Transverse colon (tissue), 4 donors: ENCODE measurements around the gene RPS19BP1. TPM values are rescaled to one million over a fixed set of nuclear protein-coding genes. Genes with fewer than 3 reads are reported as not detected.

ENCODE experiments used
- DNase-seq: peaks from one replicate; pipeline ENCODE4 v3.0.0-alpha.2; 2019
- H3K27ac ChIP-seq, 4 donors: fragments of 200-600 bp; sonication (generic); 2 replicates each; pipeline ENCODE4 v1.5.1; 2016 to 2018; ENCODE audit warnings: inconsistent platforms in 4 of 4
- H3K27me3 ChIP-seq: fragments of 200-600 bp; sonication (generic); 2 replicates; pipeline ENCODE4 v1.5.1; 2017; ENCODE audit warnings: inconsistent platforms
- H3K36me3 ChIP-seq, 4 donors: fragments of 200-600 bp; sonication (generic); 2 replicates each; pipeline ENCODE4 v1.5.1; 2017 to 2019; ENCODE audit warnings: inconsistent platforms in 4 of 4
- H3K4me1 ChIP-seq, 4 donors: fragments of 200-600 bp; sonication (generic); 2 replicates each; pipeline ENCODE4 v1.5.1; 2017 to 2020; ENCODE audit warnings: inconsistent platforms in 4 of 4
- H3K4me3 ChIP-seq, 4 donors: fragments of 200-600 bp; sonication (generic); 1 replicate in 1 of 4; 2 replicates in 3 of 4; pipeline versions ENCODE4 v1.5.1 to v1.6.1; 2017 to 2019; ENCODE audit warnings: inconsistent platforms in 4 of 4
- H3K9me3 ChIP-seq, 2 donors: fragments of 200-600 bp; sonication (generic); 2 replicates each; pipeline ENCODE4 v1.5.1; 2017 to 2019; ENCODE audit warnings: inconsistent platforms in 2 of 2
- EP300 ChIP-seq: sonication (generic); formaldehyde crosslinking; IDR thresholded peaks from one replicate; pipeline ENCODE4 v1.6.1; 2017; ENCODE audit warnings: antibody characterized with exemption, low read depth
- POLR2A ChIP-seq: fragments of 450-650 bp; IDR thresholded peaks from one replicate; pipeline ENCODE4 v1.6.1; 2016; ENCODE audit warnings: antibody characterized with exemption, mild to moderate bottlenecking, moderate library complexity
- POLR2AphosphoS5 ChIP-seq, 3 donors: sonication (generic); formaldehyde crosslinking; IDR thresholded peaks; one replicate each; pipeline ENCODE4 v1.6.1; 2016; ENCODE audit warnings: antibody characterized with exemption in 3 of 3
- WGBS, 2 donors: methylation state at CpG; one replicate each; pipeline ENCODE4 v1.1.5; 2018; ENCODE audit warnings: low coverage in 1 of 2; 5-methylcytosine and 5-hydroxymethylcytosine counted together
- in situ Hi-C, 4 donors: fragments of 200-750 bp; cut with MboI; loops; one replicate each; pipeline versions ENCODE4 v1.15.0 to v1.15.1; 2017; ENCODE audit warnings: low sequenced_read_pairs in 3 of 4, low pct_ligation_motif_present in 1 of 4, low pct_unique_long_range_greater_than_20kb in 1 of 4
- intact Hi-C: fragments of 100-400 bp; cut with DNase I; formaldehyde crosslinking; loops from one replicate; pipeline ENCODE4 v1.15.1; 2023; ENCODE audit warnings: low total_unique reads
- total RNA-seq, 4 donors: library from RNA; depleted of rRNA; stranded (reverse); fragments of >200 nt; gene quantifications; one replicate each; pipeline ENCODE4 v1.1.0, GENCODE V29; 2016
- TF ChIP-seq, protein P1 (sequence below), 5 experiments: fragments of 200-600 bp in 3 of 5; fragments of 450-650 bp in 2 of 5; sonication (generic) in 3 of 5; IDR thresholded peaks; 1 replicate in 2 of 5; 2 replicates in 3 of 5; pipeline ENCODE4 v1.5.1; 2016 to 2017; ENCODE audit warnings: antibody characterized with exemption in 5 of 5, inconsistent platforms in 3 of 5, mild to moderate bottlenecking in 2 of 5, moderate library complexity in 1 of 5

The RPS19BP1 gene, protein sequence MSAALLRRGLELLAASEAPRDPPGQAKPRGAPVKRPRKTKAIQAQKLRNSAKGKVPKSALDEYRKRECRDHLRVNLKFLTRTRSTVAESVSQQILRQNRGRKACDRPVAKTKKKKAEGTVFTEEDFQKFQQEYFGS
- 100 to 1,000 TPM in 2 of 4 donors, 10 to 100 TPM in 2; 20.5 to 153 (median 97.8) TPM for total RNA-seq

DNA sequence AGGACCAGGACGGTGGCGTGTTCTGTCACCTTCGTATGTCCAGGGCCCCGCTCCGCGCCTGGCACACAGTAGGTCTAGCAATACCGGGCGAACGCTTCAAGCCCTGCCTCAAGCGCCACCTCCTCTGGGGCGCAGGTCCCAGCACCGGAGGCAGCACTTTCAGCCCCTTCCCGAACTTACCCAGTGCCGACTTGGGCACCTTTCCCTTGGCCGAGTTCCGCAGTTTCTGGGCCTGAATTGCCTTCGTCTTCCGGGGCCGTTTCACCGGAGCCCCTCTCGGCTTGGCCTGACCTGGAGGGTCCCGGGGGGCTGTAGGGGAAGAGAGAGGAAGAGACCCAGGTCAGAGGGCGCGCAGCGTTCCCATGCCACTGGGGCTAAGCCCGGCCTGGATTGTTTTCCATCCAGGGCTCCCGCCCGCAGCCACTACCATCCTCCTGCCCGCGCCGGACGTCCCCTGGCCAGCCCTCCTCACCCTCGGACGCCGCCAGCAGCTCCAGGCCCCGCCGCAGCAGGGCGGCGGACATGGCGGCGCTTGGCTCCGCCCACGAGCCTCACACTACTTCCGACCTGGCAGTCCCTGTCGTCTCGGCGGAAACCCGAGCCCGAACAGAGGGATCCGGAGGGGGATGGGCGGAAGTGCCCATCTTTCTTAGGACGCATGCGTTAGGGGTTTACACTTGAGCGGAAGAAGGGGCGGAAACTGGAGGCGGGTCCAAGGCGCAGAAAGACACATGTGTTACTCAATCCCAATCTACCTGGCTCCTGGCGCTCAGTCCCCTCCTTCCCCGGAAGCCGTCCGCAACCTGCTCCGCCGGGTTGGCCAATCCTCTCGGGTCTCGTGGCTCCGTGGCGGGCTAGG, at the start of gene RPS19BP1:
Gene RPS19BP1, minus strand, starts transcription at position 534 of the 859 bp plus-strand sequence. Its CDS starts 10 bp downstream, at position 524.
- Histone ChIP-seq H3K27ac (peak within 1 kb of the TSS; percentile 91 to 97 (median 96)), H3K4me1 (peaks cover 37 to 54% (median 45%) of the 10 kb centered on the region in 4 donors), H3K27me3 (no peaks in the 10 kb centered on the region), H3K4me3 (peak within 1 kb of the TSS; percentile 66 to 94 (median 84)), H3K36me3 (no peaks in the 10 kb centered on the region), H3K9me3 (no peaks in the 10 kb centered on the region)
- intact Hi-C loops = no loop called here
- peak; percentile 100 for DNase-seq
- TF ChIP-seq POLR2AphosphoS5 (IDR thresholded peaks at IDR 0.05) = peak; percentile 83 to 89 (median 83)
- TF ChIP-seq, protein P1, sequence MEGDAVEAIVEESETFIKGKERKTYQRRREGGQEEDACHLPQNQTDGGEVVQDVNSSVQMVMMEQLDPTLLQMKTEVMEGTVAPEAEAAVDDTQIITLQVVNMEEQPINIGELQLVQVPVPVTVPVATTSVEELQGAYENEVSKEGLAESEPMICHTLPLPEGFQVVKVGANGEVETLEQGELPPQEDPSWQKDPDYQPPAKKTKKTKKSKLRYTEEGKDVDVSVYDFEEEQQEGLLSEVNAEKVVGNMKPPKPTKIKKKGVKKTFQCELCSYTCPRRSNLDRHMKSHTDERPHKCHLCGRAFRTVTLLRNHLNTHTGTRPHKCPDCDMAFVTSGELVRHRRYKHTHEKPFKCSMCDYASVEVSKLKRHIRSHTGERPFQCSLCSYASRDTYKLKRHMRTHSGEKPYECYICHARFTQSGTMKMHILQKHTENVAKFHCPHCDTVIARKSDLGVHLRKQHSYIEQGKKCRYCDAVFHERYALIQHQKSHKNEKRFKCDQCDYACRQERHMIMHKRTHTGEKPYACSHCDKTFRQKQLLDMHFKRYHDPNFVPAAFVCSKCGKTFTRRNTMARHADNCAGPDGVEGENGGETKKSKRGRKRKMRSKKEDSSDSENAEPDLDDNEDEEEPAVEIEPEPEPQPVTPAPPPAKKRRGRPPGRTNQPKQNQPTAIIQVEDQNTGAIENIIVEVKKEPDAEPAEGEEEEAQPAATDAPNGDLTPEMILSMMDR (IDR thresholded peaks at IDR 0.05) = no peak
- peak; percentile 91 for TF ChIP-seq POLR2A
- in situ Hi-C loops = loop anchor here (5.0 to 25.0 kb wide), 5 partner anchors 40 to 830 kb away; partner anchors contain the start of genes SGSM3 (in 3 of the 4), ADSL (in 1 of the 4) and CBX7 (in 1 of the 4)
- WGBS, 2 donors = 0% methylated on average over 61 of the region's 67 CpGs; no CpG with 5 or more reads in 1 of the 2 donors

DNA sequence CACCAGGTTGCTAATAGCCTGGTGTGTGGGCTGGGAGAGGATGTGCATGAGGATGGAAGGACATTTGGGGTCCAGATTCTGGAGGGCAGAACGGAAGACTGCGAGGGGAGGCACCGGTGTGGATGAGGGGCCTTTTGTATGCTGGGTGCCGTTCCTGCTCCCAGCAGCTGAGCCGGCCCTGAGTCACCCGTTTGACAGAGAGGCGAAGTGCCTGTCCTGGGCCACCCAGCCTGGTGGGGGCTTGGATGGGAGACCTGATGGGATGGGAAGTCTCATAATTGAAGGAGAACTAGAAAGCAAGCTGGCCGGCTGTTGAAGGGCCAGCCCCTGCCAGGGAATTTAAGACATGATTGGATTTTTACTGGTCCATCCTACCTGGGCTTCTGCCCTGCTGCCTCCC, 48.8 kb upstream of the RPS19BP1 start:
- Histone ChIP-seq H3K4me3 (no peak overlapping the region), H3K36me3 (no peaks in the 10 kb centered on the region), H3K4me1 (no peaks in the 10 kb centered on the region), H3K27me3 (peaks cover 3% of the 10 kb centered on the region), H3K27ac (no peak overlapping the region), H3K9me3 (no peaks in the 10 kb centered on the region)
- WGBS, 2 donors = 82 to 90% methylated on average over 5 to 8 of the region's 8 CpGs
- TF ChIP-seq, protein P1 (IDR thresholded peaks at IDR 0.05) = no peak
- TF ChIP-seq EP300 (no peak), POLR2A (no peak), POLR2AphosphoS5 (IDR thresholded peaks at IDR 0.05) (no peak)
- no peak for DNase-seq
- intact Hi-C loops (no loop called here), in situ Hi-C loops (no loop called here)

DNA sequence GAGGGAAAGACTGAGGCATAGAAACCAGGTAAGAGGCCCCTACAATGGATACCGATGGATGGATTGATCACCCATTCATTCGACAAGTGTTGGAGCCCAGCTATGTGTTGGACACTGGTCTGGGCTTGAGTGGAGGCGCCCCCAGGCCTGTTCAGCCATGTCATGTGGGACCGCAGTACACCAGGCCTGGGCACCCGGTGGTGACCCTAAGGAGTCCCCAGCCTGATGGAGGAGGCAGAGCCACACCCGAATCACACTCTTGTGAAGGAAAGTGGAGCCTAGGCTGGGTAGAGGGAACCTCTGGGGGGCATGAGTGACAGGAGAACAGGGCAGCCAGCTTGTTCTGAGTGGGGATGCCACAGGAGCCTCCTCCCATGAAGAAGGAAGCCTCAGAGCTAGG, 48.2 kb upstream of the RPS19BP1 start:
- H3K36me3 ChIP-seq = no peaks in the 10 kb centered on the region
- no peak for DNase-seq
- in situ Hi-C loops = no loop called here
- TF ChIP-seq POLR2A (no peak), EP300 (no peak), POLR2AphosphoS5 (IDR thresholded peaks at IDR 0.05) (no peak)
- TF ChIP-seq, protein P1 (IDR thresholded peaks at IDR 0.05) = no peak
- 87% methylated on average over 6 of the region's 6 CpGs; no CpG with 5 or more reads in 1 of the 2 donors for WGBS, 2 donors
- H3K9me3 ChIP-seq = no peaks in the 10 kb centered on the region
- H3K27me3 ChIP-seq = peaks cover 6% of the 10 kb centered on the region
- no peak overlapping the region for H3K27ac ChIP-seq
- intact Hi-C loops = no loop called here
- H3K4me1 ChIP-seq = no peaks in the 10 kb centered on the region
- H3K4me3 ChIP-seq = no peak overlapping the region

DNA sequence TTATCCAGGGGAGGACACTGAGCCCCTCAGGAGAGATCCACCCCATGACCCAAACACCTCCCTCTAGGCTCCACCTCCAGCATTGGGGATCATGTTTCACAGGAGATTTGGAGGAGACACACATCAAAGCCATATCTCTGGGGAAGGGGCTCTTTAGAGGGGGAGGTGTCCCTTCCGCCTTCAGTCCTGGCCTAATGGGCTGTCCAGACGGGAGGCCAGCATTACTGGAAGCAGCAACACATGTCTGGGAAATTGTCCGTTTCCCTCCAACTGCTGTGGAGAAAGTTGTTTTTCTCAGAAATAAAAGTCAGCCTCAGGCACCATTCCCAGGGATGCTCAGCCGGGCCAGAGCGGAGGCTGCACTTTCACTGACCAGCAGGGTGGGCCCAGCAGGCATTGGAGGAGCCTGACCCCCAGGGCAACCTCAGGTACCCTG, 47.5 kb upstream of the RPS19BP1 start:
- no peaks in the 10 kb centered on the region for H3K4me1 ChIP-seq
- no peak for TF ChIP-seq POLR2A
- TF ChIP-seq POLR2AphosphoS5 (IDR thresholded peaks at IDR 0.05) = no peak
- TF ChIP-seq EP300 = no peak
- TF ChIP-seq, protein P1 (IDR thresholded peaks at IDR 0.05) = no peak
- in situ Hi-C loops = no loop called here
- no peak overlapping the region for H3K4me3 ChIP-seq
- DNase-seq = no peak
- WGBS, 2 donors = 71% methylated on average over 5 of the region's 5 CpGs; no CpG with 5 or more reads in 1 of the 2 donors
- no peak overlapping the region for H3K27ac ChIP-seq
- H3K27me3 ChIP-seq = peaks cover 6% of the 10 kb centered on the region
- H3K36me3 ChIP-seq = no peaks in the 10 kb centered on the region
- no peaks in the 10 kb centered on the region for H3K9me3 ChIP-seq
- intact Hi-C loops = no loop called here
